ENCODE measurements around the gene CCDC27. TPM values are rescaled to one million over a fixed set of nuclear protein-coding genes. Genes with fewer than 3 reads are reported as not detected.

The CCDC27 gene
- total and polyA plus RNA-seq, 2 of the 8 experiments (the other 6 are each of a cell fraction or from before 2014, with no cell fraction given), result 0.15 TPM; not detected in 1

- no peak for TF ChIP-seq CHD7 (IDR thresholded peaks at IDR 0.05; ENCODE audit: insufficient replicate concordance, low read length)
- no peak for TF ChIP-seq NRF1 (IDR thresholded peaks at IDR 0.05; ENCODE audit: low read depth, low read length)
Measured at GRCh38 chr1:3790952-3791351, 38.7 kb downstream of the CCDC27 start (continued).

All from H1 (cell line).